NOMO-1 (cell line): Measurements from ENCODE around the gene GRID2.

ENCODE experiments used
- DNase-seq, 2 experiments: peaks; one replicate each; lab custom pipeline; 2025; ENCODE audit not compliant: unreplicated experiment in 2 of 2; lab: John Stamatoyannopoulos, UW

GRID2 gene

DNA sequence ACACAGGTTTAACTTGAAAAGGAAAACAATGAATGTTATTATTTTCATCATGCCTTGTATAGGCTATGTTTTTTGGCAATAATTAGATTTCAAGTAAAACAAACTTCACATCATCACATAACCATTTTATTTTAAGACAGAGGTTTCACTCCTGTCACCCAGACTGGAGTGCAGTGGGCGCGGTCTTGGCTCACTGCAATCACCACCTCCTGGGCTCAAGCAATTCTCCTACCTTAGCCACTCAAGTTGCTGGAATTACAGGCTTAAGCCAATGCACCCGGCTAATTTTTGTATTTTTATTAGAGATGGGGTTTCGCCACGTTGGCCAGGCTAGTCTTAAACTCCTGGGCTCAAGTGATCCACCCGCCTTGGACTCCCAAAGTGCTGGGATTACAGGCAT, 866.2 kb downstream of the GRID2 start:
- no peak for DNase-seq

GRCh38 chr4:93174598-93174997, 870.8 kb downstream of the GRID2 start:
- DNase-seq = no peak

- no peak for DNase-seq
Observed at GRCh38 chr4:93178279-93178678, 874.5 kb downstream of the GRID2 start.

DNA sequence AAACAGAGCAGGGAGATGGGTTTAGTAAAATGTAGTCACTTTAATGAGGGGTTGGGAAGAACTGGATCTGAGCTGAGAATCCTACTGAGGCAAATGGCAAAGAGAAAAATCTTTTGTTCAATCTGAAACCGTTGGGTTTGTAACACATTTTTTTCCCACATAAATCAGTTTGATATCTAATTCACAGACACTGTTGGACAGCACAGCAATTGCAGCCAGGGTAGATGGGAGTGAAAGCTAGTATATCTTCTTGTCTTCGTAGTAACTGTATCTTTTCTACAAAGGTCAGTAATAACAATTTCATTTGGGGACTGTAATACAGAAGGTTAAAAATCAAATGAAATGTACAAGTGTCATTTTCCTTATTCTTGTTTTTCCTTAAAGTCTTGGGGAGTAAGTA, 875.3 kb downstream of the GRID2 start:
- DNase-seq = no peak

- no peak for DNase-seq
Observed at GRCh38 chr4:93182722-93183121, 879.0 kb downstream of the GRID2 start.

GRCh38 chr4:93183576-93183975, 879.8 kb downstream of the GRID2 start:
- DNase-seq = no peak

DNA sequence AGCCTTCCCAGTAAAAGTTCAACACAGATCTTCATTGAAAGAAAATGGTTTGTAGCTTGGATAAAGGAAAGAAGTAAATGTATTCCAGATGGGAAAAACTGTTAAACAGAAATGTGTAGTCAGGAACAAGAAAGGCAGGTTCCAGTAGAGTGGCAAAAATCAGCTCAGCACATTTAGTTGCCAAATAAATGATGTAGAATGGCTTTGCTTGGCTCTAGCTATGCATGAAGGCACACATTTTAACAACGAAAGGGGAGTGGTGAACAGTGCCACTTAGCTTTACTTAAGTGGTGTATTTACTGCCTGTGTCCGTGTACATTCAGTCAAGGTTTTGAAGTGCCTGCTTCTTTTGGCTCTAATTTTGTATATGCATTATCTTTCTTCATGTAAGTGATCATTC, 880.3 kb downstream of the GRID2 start:
- DNase-seq = no peak

DNA sequence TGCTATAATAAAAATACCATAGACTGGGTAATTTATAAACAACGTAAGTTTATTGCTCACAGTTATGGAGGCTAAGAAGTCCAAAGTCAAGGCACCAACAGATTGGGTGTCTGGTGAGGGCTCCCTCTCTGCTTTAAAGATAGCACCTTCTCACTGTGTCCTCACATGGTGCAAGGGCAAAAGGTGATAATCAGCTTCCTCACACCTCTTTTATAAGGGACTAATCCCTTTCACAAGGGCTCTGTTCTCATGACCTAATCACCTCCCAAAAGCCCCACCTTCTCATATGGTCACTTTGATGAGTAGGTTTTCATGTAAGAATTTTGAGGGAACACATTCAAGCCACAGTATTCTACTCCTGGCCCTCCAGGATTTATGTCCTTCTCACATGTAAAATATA, 883.1 kb downstream of the GRID2 start:
- no peak for DNase-seq

DNA sequence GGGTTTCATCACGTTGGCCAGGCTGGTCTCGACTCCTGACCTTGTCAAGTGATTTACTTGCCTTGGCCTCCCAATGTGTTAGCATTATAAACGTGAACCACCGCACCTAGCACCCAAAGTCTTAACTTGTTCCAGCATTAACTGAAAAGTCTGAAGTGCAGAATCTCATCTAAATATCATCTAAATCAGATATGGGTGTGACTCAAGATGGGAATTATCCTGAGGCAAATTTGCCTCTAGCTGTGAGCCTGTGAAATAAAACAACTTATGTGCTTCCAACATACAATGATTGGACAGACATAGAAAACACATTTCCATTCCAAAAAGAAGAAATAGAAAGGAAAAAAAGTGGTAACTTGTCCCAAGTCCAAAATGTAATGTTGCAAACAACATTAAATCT, 883.7 kb downstream of the GRID2 start:
- no peak for DNase-seq

GRCh38 chr4:93187892-93188291, 884.1 kb downstream of the GRID2 start:
- DNase-seq = no peak

DNA sequence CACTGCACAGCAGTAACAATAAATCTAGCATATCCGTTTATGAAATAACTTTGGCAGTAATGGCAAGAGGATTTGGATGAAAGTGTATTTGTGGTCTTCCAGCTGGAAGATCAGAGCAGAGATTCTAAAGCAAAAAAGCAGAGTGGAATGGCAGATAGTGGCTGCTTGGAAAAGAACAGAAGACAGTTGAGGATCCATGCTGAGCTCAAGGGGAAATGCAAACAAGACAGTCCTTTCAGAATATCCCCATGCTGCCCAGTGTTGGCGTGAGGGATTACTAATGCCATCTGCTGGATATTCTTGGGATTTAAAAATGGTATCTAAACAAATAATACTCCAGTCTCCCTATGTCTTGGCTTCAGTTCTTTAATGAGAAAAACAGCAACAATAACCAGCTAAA, 895.7 kb downstream of the GRID2 start:
- DNase-seq = peak in 1 of 2 experiments; percentile 0

DNA sequence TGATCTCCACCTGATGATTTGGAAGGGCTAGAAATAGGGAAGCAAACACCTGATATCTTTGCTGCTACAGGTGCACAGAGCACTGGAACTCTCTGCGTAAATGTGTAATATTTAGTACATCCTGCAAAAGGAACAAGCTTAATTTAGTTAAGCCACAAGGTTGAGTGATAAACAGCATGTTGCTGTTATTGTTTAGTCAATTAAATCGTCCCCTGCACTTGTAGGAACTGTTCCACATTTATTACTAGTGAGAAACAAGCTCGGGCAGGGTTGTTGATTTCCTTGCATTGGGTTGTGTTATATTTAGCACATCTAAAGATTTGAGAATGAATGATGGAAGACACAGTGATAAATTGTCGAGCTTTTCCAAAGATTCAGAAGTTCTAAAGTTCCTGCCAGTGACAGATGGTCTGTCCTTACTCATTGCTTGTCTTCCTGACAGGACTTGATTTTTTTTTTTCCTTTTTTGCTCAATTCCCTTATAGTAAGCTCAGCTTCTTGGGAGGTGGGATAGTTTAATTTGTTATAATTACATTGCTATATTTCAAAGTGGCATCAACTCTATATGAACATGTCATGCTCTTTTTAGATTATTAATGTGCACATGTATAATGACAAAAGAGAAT, 897.8 kb downstream of the GRID2 start:
- no peak for DNase-seq

GRCh38 chr4:93203708-93204107, 899.9 kb downstream of the GRID2 start:
- no peak for DNase-seq

DNA sequence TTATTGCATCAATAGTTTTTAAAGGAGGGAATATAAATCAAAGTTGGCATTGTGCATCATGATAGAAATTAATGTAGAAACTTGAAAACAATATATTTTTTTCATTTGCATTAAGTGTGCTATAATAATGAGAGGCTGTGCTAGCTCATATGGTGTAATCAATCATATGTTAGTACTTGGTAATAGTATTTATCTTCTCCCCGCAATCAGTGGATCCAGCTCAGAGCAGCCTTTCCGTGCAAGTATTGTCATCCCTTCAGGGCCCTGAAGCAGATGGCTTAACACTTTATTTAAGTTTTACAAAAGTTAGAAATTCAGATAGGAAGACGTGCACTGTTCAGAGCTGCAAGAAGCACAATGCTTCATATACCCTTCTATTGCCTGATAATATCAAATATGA, 908.5 kb downstream of the GRID2 start:
- no peak for DNase-seq

- DNase-seq = no peak
Observed at GRCh38 chr4:93216646-93217045, 912.9 kb downstream of the GRID2 start.

DNA sequence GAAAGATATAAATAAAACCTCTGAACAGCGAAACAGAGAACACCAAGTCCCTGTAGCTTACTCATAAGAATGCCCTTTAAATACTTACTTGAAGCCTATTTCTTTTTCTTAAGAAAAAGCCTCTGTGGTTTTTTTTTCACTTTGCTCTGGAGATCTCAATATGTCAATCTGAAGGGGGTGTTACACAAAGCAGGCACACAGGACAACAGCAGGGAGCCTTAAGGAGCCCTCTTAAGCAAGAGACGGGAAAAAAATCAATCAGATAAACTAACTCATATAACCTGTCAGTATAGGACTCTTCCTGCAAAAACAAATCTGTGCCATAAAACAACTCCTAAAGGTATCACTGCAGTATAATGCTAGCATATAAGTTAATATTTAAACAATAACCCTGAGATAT, 913.7 kb downstream of the GRID2 start:
- DNase-seq = no peak

DNA sequence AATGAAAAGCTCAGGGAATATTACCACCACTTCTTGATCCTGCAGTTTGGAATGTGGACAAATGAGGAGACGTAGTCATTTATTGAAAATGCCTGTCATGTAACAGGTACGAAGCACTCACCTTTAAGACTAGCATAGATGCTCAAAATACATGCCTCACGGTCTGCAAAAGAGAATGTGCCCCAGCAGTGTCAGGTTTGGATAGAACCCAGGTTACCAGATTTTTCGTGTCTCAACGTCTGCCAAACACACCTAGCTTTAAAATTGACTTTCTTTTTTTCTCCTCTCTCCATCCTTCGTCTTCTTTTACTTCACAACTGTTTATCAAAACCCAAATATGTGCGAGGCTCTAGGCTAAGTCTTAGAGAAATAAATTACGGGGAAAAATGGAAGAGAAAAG, 918.0 kb downstream of the GRID2 start:
- DNase-seq = no peak

- no peak for DNase-seq
Observed at GRCh38 chr4:93228021-93228420, 924.3 kb downstream of the GRID2 start.

DNA sequence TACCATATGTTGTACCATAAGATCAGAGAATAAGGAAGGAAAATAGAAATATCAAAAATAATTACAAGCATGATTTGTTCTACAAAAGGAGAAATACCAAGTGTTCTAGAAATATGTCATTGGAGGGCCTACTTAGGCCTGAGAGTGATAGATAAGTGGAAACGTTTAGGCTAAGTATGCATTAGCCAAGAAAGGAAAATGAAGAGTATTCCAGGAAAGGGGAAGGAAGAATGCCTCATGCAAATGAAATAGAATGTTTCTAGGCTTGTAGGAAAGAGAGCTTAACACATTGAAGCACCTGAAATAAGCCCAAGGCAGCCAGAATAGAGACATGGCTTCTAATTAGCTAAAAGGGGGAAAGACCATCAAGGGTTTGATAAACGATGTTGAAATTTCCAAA, 929.1 kb downstream of the GRID2 start:
- no peak for DNase-seq

- no peak for DNase-seq
Observed at GRCh38 chr4:93237521-93237920, 933.8 kb downstream of the GRID2 start.

- DNase-seq = no peak
Observed at GRCh38 chr4:93243262-93243661, 939.5 kb downstream of the GRID2 start.

DNA sequence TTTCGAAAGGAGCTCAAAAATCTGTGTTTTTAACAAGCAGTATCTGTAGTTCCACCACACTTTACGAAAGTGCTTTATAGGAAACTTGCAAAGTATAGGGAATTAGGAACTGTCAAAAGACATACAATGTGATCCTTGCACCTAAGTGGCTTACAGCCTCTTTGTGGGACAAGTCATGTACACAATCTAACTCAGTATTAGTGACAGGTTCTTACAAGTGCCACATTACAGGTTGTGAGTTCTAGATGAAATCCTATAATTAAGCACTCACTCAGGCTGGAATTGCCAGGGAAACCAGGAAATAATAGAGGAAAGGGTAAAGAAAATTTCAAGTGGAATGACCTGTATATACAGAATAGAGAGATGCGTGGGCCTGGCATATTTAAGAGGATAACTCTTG, 957.4 kb downstream of the GRID2 start:
- no peak for DNase-seq

GRCh38 chr4:93263166-93263565, 959.4 kb downstream of the GRID2 start:
- no peak for DNase-seq
